Measurements from ENCODE around the gene ALDH8A1. TPM values are rescaled to one million over a fixed set of nuclear protein-coding genes. Genes with fewer than 3 reads are reported as not detected.

ALDH8A1 gene
- total RNA-seq, 1 donor from 2014 or later = 0.58 TPM

DNA sequence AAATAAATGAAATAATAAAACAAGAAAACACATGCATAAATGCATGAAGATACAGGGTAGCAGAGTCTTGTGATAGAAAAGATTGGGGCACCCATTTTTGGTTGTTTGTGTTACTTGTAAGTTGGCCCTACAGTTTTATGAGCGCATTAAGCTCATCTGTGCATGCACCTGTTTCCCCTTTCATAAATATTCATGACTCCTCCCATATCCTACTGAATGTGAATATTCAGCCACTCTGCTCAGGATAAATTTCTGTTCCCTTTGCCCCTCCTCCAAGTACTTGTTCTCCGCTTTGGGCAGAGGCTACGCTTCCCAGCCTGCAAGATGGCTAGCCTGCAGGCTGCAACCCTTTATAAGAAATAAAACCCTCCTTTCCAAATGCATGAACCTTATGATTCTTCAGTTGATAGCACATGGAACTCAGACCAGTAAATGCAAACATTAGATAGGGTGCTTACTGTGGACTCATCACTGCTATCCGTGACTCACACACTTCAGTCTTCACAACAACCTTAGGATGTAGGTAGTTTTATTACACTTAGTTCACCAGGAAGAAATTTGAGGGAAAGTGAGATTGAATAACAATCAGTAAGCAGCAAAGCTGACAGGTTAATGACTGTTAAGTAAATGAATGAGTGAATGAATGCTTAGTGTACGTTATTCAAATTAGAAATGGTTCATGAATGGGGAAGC lies 15.0 kb downstream of the ALDH8A1 start:
- no peaks in the 10 kb centered on the region for H3K36me3 Mint-ChIP-seq (ENCODE audit: low read depth)
- no peaks in the 10 kb centered on the region for H3K27me3 Mint-ChIP-seq (ENCODE audit: low read depth)
- no peaks in the 10 kb centered on the region for H3K4me1 Mint-ChIP-seq
- TF ChIP-seq, protein P1, sequence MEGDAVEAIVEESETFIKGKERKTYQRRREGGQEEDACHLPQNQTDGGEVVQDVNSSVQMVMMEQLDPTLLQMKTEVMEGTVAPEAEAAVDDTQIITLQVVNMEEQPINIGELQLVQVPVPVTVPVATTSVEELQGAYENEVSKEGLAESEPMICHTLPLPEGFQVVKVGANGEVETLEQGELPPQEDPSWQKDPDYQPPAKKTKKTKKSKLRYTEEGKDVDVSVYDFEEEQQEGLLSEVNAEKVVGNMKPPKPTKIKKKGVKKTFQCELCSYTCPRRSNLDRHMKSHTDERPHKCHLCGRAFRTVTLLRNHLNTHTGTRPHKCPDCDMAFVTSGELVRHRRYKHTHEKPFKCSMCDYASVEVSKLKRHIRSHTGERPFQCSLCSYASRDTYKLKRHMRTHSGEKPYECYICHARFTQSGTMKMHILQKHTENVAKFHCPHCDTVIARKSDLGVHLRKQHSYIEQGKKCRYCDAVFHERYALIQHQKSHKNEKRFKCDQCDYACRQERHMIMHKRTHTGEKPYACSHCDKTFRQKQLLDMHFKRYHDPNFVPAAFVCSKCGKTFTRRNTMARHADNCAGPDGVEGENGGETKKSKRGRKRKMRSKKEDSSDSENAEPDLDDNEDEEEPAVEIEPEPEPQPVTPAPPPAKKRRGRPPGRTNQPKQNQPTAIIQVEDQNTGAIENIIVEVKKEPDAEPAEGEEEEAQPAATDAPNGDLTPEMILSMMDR (conservative IDR thresholded peaks at IDR 0.05) = no peak
- no peaks in the 10 kb centered on the region for H3K9me3 Mint-ChIP-seq
- H3K27ac Mint-ChIP-seq (ENCODE audit: unreplicated experiment) = no peak overlapping the region
- no peak for DNase-seq (ENCODE audit: low read depth, low spot score)
- no peak overlapping the region for H3K4me3 Mint-ChIP-seq

DNA sequence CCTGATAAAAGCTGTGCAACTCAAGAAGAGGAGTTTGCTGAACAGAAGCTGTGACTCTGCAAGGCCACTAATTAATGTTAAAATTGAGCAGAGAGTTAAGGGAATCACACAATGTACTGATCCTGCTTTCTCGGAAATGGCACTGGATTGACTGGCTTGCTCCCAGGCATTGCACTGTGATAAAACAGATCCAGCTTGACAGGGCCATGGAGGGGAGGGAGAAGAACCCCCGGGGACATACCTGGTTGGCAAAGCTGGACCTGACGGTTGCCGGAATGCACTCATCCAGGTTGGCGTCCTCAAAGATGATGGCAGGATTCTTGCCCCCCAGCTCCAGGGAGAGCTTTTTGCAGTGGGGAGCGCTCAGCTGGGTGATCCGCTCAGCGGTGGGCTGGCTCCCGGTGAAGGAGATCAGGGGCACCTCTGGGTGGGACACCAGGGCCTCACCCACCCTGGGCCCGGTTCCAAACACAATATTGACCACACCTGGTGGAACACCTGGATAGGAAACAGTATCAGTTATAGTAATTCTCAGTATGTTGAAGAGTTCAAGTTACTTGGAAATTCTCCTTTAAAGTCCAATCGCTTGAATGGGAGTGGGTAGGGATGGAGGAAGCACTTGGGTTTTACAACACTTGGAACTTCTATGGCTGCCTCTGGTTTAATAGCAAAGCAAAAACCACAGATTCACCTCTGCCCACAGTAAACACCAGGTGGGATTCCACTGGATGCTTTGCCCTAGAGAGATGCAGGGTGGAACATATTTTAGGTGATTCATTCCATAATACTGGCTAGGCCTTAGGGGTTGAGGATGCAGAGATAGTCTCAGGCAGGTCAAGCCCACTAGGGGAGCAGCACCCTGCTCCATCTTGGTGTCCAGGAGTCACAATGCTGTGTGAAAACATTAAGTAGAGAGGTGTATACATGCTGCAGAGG lies 17.1 kb downstream of the ALDH8A1 start:
- Mint-ChIP-seq H3K36me3 (ENCODE audit: low read depth) (no peaks in the 10 kb centered on the region), H3K4me3 (no peak overlapping the region), H3K27me3 (ENCODE audit: low read depth) (no peaks in the 10 kb centered on the region), H3K9me3 (no peaks in the 10 kb centered on the region), H3K27ac (ENCODE audit: unreplicated experiment) (no peak overlapping the region), H3K4me1 (no peaks in the 10 kb centered on the region)
- TF ChIP-seq, protein P1 (conservative IDR thresholded peaks at IDR 0.05) = no peak
- DNase-seq (ENCODE audit: low read depth, low spot score) = no peak

DNA sequence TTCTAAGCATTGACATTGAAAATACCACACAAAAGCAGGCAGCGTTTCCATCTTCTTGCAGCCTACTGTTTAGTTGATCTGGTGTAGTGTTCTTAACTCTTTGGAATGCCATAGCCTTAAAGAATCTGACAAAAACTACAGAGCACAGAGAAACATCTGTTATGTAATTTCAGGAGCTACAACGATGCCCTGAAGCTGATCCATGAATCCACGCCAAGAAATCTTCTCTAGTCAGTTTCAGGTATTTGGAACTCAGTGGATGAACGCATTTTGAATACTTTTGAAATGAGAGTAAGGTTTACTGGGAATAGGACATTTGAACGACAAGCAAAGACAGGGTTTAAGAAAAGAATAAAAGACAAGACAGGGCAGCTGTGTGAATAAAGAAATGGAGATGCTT lies 17.8 kb downstream of the ALDH8A1 start:
- Mint-ChIP-seq H3K9me3 (no peaks in the 10 kb centered on the region), H3K27ac (ENCODE audit: unreplicated experiment) (no peak overlapping the region), H3K4me3 (no peak overlapping the region), H3K4me1 (no peaks in the 10 kb centered on the region), H3K27me3 (ENCODE audit: low read depth) (no peaks in the 10 kb centered on the region), H3K36me3 (ENCODE audit: low read depth) (no peaks in the 10 kb centered on the region)
- TF ChIP-seq, protein P1 (conservative IDR thresholded peaks at IDR 0.05) = no peak
- DNase-seq (ENCODE audit: low read depth, low spot score) = no peak

DNA sequence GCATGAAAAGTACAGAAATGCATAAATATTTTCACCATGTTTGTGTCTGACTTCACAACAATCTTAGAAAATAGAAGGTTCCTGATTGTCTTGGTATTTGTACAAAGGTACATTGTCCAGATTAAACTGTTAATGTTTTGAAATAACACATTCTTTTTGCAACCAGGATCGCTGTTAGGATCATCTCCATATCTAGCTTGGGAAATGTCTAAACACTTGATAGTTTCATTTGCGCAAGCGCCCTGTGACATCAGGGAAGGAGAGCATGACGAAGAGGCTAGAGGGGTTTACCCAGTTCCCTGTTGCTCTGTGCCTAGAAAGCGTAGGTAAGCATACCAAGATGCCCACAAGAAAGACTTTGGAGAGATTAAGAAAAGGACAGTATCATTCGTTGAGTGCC lies 19.4 kb downstream of the ALDH8A1 start:
- Mint-ChIP-seq H3K9me3 (no peaks in the 10 kb centered on the region), H3K27ac (ENCODE audit: unreplicated experiment) (no peak overlapping the region), H3K27me3 (ENCODE audit: low read depth) (no peaks in the 10 kb centered on the region), H3K36me3 (ENCODE audit: low read depth) (no peaks in the 10 kb centered on the region), H3K4me1 (no peaks in the 10 kb centered on the region), H3K4me3 (no peak overlapping the region)
- TF ChIP-seq, protein P1 (conservative IDR thresholded peaks at IDR 0.05) = no peak
- no peak for DNase-seq (ENCODE audit: low read depth, low spot score)

DNA sequence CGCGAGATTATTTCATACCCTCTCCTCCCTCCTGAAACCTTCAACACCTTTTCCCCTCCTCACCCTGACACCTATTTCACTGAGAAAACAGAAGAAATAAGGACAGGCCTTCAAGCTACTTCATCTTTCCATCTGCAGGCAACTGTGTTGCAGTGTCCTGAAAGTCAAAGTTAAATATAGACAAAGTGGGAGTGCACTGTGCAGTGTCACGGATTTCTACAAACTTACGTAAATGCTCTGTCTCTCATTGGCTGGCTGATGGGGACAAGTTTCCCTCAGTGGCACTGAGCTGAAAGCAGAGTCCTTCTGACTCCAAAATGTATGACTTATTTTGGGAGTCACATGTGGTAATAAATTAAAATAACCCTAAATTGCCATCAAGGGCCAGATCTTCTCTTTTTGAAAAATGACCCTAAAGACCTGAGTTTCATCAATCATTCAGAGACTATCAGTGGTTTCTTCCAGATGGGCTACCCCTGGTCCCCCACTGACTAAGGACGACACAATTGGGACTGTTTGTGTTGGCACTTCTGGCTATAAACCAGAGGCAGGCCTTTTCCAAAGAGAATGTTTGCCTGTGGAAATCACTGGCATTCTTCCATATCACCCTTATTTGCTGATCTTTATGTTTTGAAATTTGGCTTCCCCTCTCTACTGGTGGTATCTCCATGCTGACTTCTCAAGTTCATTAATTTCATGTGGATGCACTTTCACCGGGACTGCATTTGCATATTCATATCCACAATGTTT lies 21.6 kb downstream of the ALDH8A1 start:
- Mint-ChIP-seq H3K36me3 (ENCODE audit: low read depth) (no peaks in the 10 kb centered on the region), H3K27ac (ENCODE audit: unreplicated experiment) (no peak overlapping the region), H3K4me1 (no peaks in the 10 kb centered on the region), H3K4me3 (no peak overlapping the region), H3K27me3 (ENCODE audit: low read depth) (no peaks in the 10 kb centered on the region), H3K9me3 (no peaks in the 10 kb centered on the region)
- no peak for DNase-seq (ENCODE audit: low read depth, low spot score)
- TF ChIP-seq, protein P1 (conservative IDR thresholded peaks at IDR 0.05) = no peak
